HCT116 (cell line): ENCODE results near the gene IL12B.

ENCODE experiments used
- EGR1 ChIP-seq: IDR thresholded peaks from 2 replicates; pipeline ENCODE4 v1.6.1; 2012; ENCODE audit warnings: low read depth
- EZH2 ChIP-seq: fragments of 200-600 bp; sonication (generic); IDR thresholded peaks from 2 replicates; pipeline ENCODE4 v1.6.1; 2017; ENCODE audit warnings: antibody characterized with exemption, mixed run types
- EZH2phosphoT487 ChIP-seq: fragments of 200-600 bp; IDR thresholded peaks from 2 replicates; pipeline ENCODE4 v1.6.1; 2018; ENCODE audit warnings: antibody characterized with exemption, borderline replicate concordance
- JUND ChIP-seq: IDR thresholded peaks from 2 replicates; pipeline ENCODE4 v1.6.1; 2012
- RAD21 ChIP-seq: IDR thresholded peaks from 2 replicates; pipeline ENCODE4 v1.6.1; 2012; ENCODE audit warnings: low read depth, mild to moderate bottlenecking
- SIN3A ChIP-seq: IDR thresholded peaks from 2 replicates; pipeline ENCODE4 v1.6.1; 2012; ENCODE audit warnings: low read depth
- YY1 ChIP-seq: IDR thresholded peaks from 2 replicates; pipeline ENCODE4 v1.6.1; 2011; ENCODE audit warnings: low read length, low read depth, moderate library complexity, mild to moderate bottlenecking; ENCODE audit not compliant: insufficient replicate concordance; ENCODE audit errors: extremely low read depth
- ZFX ChIP-seq: fragments of 450-650 bp; IDR thresholded peaks from 2 replicates; pipeline ENCODE4 v1.6.1; 2017
- ZNF274 ChIP-seq: fragments of 200-500 bp; sonication (Bioruptor generic); IDR thresholded peaks from 2 replicates; pipeline ENCODE4 v1.6.1; 2014; ENCODE audit warnings: mild to moderate bottlenecking, low read depth, low read length, inconsistent platforms
- TF ChIP-seq, protein P1 (sequence below): IDR thresholded peaks from 2 replicates; pipeline ENCODE4 v1.6.1; 2012
- TF ChIP-seq, protein P2 (sequence below), 3 experiments: fragments of 200-600 bp in 1 of 3; sonication (generic) in 1 of 3; IDR thresholded peaks in 2 of 3; conservative IDR thresholded peaks in 1 of 3; 2 replicates each; pipeline ENCODE4 v1.5.1; 2012 to 2017; ENCODE audit warnings: low read depth in 2 of 3, low read length in 2 of 3, antibody characterized with exemption in 1 of 3, borderline replicate concordance in 1 of 3, control low read depth in 1 of 3, mild to moderate bottlenecking in 1 of 3, mixed read lengths in 1 of 3, mixed run types in 1 of 3, moderate library complexity in 1 of 3; ENCODE audit not compliant: insufficient read depth in 1 of 3
- TF ChIP-seq, protein P3 (sequence below): IDR thresholded peaks from 2 replicates; pipeline ENCODE4 v1.6.1; 2011; ENCODE audit warnings: mild to moderate bottlenecking, low read length, moderate library complexity; ENCODE audit not compliant: insufficient replicate concordance; ENCODE audit errors: extremely low read depth

DNA sequence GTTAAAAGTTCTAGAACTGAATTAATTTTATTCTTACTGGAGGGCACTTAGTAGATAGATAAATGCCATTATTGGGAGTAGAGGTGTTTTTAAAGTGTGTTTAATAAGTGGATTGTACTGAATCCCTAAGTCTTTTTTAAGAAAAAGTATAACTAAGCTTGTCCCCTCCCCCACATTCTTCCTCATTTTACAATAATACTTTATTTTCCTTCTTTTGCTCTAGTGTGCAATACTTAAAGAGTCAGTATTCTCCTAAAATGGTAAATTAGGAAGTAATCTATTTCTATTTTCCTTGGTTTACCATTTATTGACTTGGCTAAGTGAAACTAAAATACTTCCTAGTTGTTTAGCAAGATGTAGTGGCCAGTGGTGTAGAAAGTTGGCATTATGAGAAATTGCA is 55.6 kb downstream of the IL12B start:
- TF ChIP-seq, protein P1, sequence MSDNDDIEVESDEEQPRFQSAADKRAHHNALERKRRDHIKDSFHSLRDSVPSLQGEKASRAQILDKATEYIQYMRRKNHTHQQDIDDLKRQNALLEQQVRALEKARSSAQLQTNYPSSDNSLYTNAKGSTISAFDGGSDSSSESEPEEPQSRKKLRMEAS: no peak
- TF ChIP-seq, protein P2, sequence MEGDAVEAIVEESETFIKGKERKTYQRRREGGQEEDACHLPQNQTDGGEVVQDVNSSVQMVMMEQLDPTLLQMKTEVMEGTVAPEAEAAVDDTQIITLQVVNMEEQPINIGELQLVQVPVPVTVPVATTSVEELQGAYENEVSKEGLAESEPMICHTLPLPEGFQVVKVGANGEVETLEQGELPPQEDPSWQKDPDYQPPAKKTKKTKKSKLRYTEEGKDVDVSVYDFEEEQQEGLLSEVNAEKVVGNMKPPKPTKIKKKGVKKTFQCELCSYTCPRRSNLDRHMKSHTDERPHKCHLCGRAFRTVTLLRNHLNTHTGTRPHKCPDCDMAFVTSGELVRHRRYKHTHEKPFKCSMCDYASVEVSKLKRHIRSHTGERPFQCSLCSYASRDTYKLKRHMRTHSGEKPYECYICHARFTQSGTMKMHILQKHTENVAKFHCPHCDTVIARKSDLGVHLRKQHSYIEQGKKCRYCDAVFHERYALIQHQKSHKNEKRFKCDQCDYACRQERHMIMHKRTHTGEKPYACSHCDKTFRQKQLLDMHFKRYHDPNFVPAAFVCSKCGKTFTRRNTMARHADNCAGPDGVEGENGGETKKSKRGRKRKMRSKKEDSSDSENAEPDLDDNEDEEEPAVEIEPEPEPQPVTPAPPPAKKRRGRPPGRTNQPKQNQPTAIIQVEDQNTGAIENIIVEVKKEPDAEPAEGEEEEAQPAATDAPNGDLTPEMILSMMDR (IDR thresholded peaks at IDR 0.05 in 2 of 3, conservative IDR thresholded peaks at IDR 0.05 in 1 of 3; ENCODE audit: borderline replicate concordance in 1 of 3, insufficient read depth in 1 of 3, low read depth in 2 of 3, low read length in 2 of 3): no peak
- TF ChIP-seq ZNF274 (no peak), RAD21 (no peak), EZH2phosphoT487 (no peak), EGR1 (no peak), ZFX (no peak), JUND (no peak), SIN3A (no peak), YY1 (no peak), EZH2 (no peak)
- TF ChIP-seq, protein P3, sequence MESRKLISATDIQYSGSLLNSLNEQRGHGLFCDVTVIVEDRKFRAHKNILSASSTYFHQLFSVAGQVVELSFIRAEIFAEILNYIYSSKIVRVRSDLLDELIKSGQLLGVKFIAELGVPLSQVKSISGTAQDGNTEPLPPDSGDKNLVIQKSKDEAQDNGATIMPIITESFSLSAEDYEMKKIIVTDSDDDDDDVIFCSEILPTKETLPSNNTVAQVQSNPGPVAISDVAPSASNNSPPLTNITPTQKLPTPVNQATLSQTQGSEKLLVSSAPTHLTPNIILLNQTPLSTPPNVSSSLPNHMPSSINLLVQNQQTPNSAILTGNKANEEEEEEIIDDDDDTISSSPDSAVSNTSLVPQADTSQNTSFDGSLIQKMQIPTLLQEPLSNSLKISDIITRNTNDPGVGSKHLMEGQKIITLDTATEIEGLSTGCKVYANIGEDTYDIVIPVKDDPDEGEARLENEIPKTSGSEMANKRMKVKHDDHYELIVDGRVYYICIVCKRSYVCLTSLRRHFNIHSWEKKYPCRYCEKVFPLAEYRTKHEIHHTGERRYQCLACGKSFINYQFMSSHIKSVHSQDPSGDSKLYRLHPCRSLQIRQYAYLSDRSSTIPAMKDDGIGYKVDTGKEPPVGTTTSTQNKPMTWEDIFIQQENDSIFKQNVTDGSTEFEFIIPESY: no peak
